OCI-LY3 (cell line): ENCODE measurements around the gene LBP.

Source experiments
- EZH2phosphoT487 ChIP-seq: fragments of 200-600 bp; shearing (Covaris generic); IDR thresholded peaks from 2 replicates; pipeline ENCODE4 v1.6.1; 2018; ENCODE audit warnings: antibody characterized with exemption, mixed run types, low read depth
- TF ChIP-seq, protein P1 (sequence below): fragments of 200-600, 300-600 bp; sonication (generic); IDR thresholded peaks from 2 replicates; pipeline ENCODE4 v1.5.1; 2014; ENCODE audit warnings: antibody characterized with exemption, low read length, low read depth

DNA sequence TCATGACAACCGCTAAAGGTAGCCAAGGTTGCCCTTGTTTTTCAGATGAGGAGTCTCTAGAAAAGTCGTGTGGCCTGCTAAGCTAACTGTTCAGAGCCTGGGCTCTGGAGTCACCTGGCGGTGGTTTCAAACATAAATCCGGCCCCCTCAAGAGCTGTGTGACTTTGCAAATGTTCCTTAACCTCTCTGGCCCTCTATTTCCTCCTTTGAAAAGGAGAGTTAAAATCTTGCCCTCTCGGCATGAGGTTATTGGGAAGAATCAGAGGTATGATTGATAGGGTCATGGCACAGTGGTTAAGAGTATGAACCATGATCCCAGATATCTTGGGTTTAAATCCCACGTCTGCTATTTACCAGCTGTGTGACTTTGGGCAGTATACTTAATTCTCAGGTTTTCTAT lies 5.6 kb upstream of the LBP start:
- TF ChIP-seq, protein P1, sequence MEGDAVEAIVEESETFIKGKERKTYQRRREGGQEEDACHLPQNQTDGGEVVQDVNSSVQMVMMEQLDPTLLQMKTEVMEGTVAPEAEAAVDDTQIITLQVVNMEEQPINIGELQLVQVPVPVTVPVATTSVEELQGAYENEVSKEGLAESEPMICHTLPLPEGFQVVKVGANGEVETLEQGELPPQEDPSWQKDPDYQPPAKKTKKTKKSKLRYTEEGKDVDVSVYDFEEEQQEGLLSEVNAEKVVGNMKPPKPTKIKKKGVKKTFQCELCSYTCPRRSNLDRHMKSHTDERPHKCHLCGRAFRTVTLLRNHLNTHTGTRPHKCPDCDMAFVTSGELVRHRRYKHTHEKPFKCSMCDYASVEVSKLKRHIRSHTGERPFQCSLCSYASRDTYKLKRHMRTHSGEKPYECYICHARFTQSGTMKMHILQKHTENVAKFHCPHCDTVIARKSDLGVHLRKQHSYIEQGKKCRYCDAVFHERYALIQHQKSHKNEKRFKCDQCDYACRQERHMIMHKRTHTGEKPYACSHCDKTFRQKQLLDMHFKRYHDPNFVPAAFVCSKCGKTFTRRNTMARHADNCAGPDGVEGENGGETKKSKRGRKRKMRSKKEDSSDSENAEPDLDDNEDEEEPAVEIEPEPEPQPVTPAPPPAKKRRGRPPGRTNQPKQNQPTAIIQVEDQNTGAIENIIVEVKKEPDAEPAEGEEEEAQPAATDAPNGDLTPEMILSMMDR = no peak
- TF ChIP-seq EZH2phosphoT487 = no peak
